HG03520 (cell line): ENCODE data around the gene H6PD.

Experiments
- ATAC-seq: cut with Tn5 transposase; IDR thresholded peaks from one replicate; pipeline ENCODE4 v1.9.1; 2021; ENCODE audit warnings: mild to moderate bottlenecking, moderate library complexity; ENCODE audit not compliant: unreplicated experiment

H6PD gene

GRCh38 chr1:9256332-9256731 is 21.8 kb downstream of the H6PD start:
- ATAC-seq: no peak

GRCh38 chr1:9257851-9258250 is 23.3 kb downstream of the H6PD start:
- no peak for ATAC-seq

GRCh38 chr1:9258629-9259028 is 24.1 kb downstream of the H6PD start:
- ATAC-seq: no peak

- no peak for ATAC-seq
Measured at GRCh38 chr1:9260059-9260766, 25.6 kb downstream of the H6PD start.

- no peak for ATAC-seq
Measured at GRCh38 chr1:9261496-9261895, 26.9 kb downstream of the H6PD start.

- ATAC-seq: no peak
Measured at GRCh38 chr1:9262096-9262986, 27.8 kb downstream of the H6PD start.

- no peak for ATAC-seq
Measured at GRCh38 chr1:9263276-9263855, 28.8 kb downstream of the H6PD start.

GRCh38 chr1:9263984-9264872 is 29.7 kb downstream of the H6PD start:
- ATAC-seq: no peak

GRCh38 chr1:9265037-9265436 is 30.5 kb downstream of the H6PD start:
- ATAC-seq: no peak

GRCh38 chr1:9265968-9266367 is 31.4 kb downstream of the H6PD start:
- ATAC-seq: no peak

GRCh38 chr1:9267352-9267686 is 32.7 kb downstream of the H6PD start:
- ATAC-seq: no peak

- no peak for ATAC-seq
Measured at GRCh38 chr1:9267827-9268581, 33.4 kb downstream of the H6PD start.

GRCh38 chr1:9269078-9269501 is 34.5 kb downstream of the H6PD start:
- ATAC-seq: no peak

GRCh38 chr1:9269721-9270120 is 35.1 kb downstream of the H6PD start:
- no peak for ATAC-seq

GRCh38 chr1:9270290-9270883 is 35.8 kb downstream of the H6PD start:
- no peak for ATAC-seq

- no peak for ATAC-seq
Measured at GRCh38 chr1:9271283-9271682, 36.7 kb downstream of the H6PD start.

GRCh38 chr1:9271861-9272595 is 37.5 kb downstream of the H6PD start:
- no peak for ATAC-seq

GRCh38 chr1:9273177-9273576 is 38.6 kb downstream of the H6PD start:
- ATAC-seq: no peak

GRCh38 chr1:9275161-9275560 is 40.6 kb downstream of the H6PD start:
- no peak for ATAC-seq
